Measurements from ENCODE around the gene GNAT1. TPM values are rescaled to one million over a fixed set of nuclear protein-coding genes. Genes with fewer than 3 reads are reported as not detected.

The GNAT1 gene
- total RNA-seq, 1 experiment from 2014 or later = not detected

GRCh38 chr3:50189274-50189673, 2.1 kb upstream of the GNAT1 start:
- no peak overlapping the region for H2BK120ac ChIP-seq (ENCODE audit: low read depth, low read length, poor library complexity, severe bottlenecking)
- no peak overlapping the region for H2BK12ac ChIP-seq (ENCODE audit: insufficient read length, low read depth, low read length)
- H4K20me1 ChIP-seq (ENCODE audit: control insufficient read depth, insufficient read depth, insufficient read length) = no peaks in the 10 kb centered on the region
- no peak overlapping the region for H3K9ac ChIP-seq (ENCODE audit: extremely low read depth, insufficient read length, low read length)
- Mint-ChIP-seq H3K4me1 (peaks cover 3 to 9% of the 10 kb centered on the region in 2 experiments; a peak in 3 of 4 replicates), H3K27me3 (ENCODE audit: low read depth) (peaks cover 13% of the 10 kb centered on the region), H3K4me3 (no peak overlapping the region), H3K9me3 (no peaks in the 10 kb centered on the region), H3K36me3 (ENCODE audit: insufficient read depth in 1 of 3, low read depth in 3 of 3) (peaks cover 4 to 10% (median 6%) of the 10 kb centered on the region in 3 experiments; a peak in 5 of 7 replicates), H3K27ac (peak overlapping the region in 2 of 3 experiments; percentile 21 to 89; a peak in 1 of 7 replicates)
- no peak overlapping the region for H4K91ac ChIP-seq (ENCODE audit: insufficient read length, low read depth, low read length)
- H2AFZ ChIP-seq (ENCODE audit: low read length) = no peak overlapping the region
- H3K18ac ChIP-seq (ENCODE audit: insufficient read length, low read depth, low read length) = no peak overlapping the region
- no peaks in the 10 kb centered on the region for H3K9me3 ChIP-seq (ENCODE audit: control insufficient read depth, low read depth, low read length)
- no CpG with 5 or more reads among the region's 5 CpGs for whole genome bisulfite sequencing (ENCODE audit: extremely low coverage, insufficient read length, low lambda C conversion rate)
- H3K27ac ChIP-seq (ENCODE audit: insufficient read length, low read depth, low read length) = no peak overlapping the region
- H4K8ac ChIP-seq (replicated peaks; ENCODE audit: insufficient read length, low read depth, low read length) = no peak overlapping the region
- no peak overlapping the region for H2BK15ac ChIP-seq (ENCODE audit: low read depth, low read length)
- H2AK5ac ChIP-seq (ENCODE audit: insufficient read length, low read length) = no peak overlapping the region
- H3K4me1 ChIP-seq (ENCODE audit: insufficient read depth, low read length) = no peaks in the 10 kb centered on the region
- H3K79me1 ChIP-seq (ENCODE audit: insufficient read depth, low read depth, low read length, poor library complexity, severe bottlenecking) = no peaks in the 10 kb centered on the region
- H3K4me2 ChIP-seq (ENCODE audit: insufficient read depth, insufficient read length, low read length) = no peak overlapping the region
- DNase-seq = peak; percentile 79
- H3K4ac ChIP-seq (ENCODE audit: low read depth, low read length) = no peak overlapping the region
- H3T11ph ChIP-seq (ENCODE audit: low read length) = no peak overlapping the region
- H2BK5ac ChIP-seq (ENCODE audit: insufficient read length, low read length) = no peak overlapping the region
- no peaks in the 10 kb centered on the region for H3K23me2 ChIP-seq (ENCODE audit: insufficient read length, low read depth, low read length, poor library complexity, severe bottlenecking)
- H3K27me3 ChIP-seq (ENCODE audit: insufficient read depth, low read length) = no peaks in the 10 kb centered on the region; the same call in 1 of the 2 replicates
- TF ChIP-seq CTCF (conservative IDR thresholded peaks at IDR 0.05) = peak; percentile 87
- H3K79me2 ChIP-seq (ENCODE audit: insufficient read depth, low read length) = no peaks in the 10 kb centered on the region
- no peak overlapping the region for H4K5ac ChIP-seq (ENCODE audit: insufficient read length, low read depth, low read length)
- no peak overlapping the region for H2BK20ac ChIP-seq (ENCODE audit: low read depth, low read length, poor library complexity, severe bottlenecking)
- no peak overlapping the region for H3K14ac ChIP-seq (ENCODE audit: insufficient read depth, low read length)
- no peak overlapping the region for H3K23ac ChIP-seq (ENCODE audit: insufficient read length, low read depth, low read length)
- no peak overlapping the region for H3K56ac ChIP-seq (ENCODE audit: insufficient read length, low read depth, low read length)
